T-helper 1 cell treated with Interleukin-12 subunit alpha and Interleukin-12 subunit beta and Interleukin-4 antibody, amounts not matched to agents 30 ng/mL and 1 ng/mL, for 36 hours (primary cell): ENCODE results near the gene RAB3GAP2. TPM values are rescaled to one million over a fixed set of nuclear protein-coding genes. Genes with fewer than 3 reads are reported as not detected.
"Not testable (repeated sequence)": the region's sequence is repeated elsewhere in the genome, so short reads cannot be mapped to it uniquely, and the experiment has no call there.

ENCODE experiments used
- intact Hi-C: fragments of 100-400 bp; cut with micrococcal nuclease; formaldehyde crosslinking; loops from one replicate; pipeline ENCODE4 v1.15.1; 2024
- total RNA-seq: library from RNA; stranded (reverse); gene quantifications from 2 replicates; pipeline ENCODE4 v1.2.3, GENCODE V29; 2022

RAB3GAP2 gene
- total RNA-seq, 1 donor from 2014 or later, result 49.1 TPM

GRCh38 chr1:220156620-220157146, 115.6 kb downstream of the RAB3GAP2 start:
- intact Hi-C loops, result loop anchor here (1.0 kb wide), 1 partner anchor 19 kb away; no protein-coding TSS in a partner anchor

- intact Hi-C loops, result no loop called here
These were observed 119.1 kb downstream of the RAB3GAP2 start for GRCh38 chr1:220153147-220153546.

GRCh38 chr1:220151454-220151853, 120.8 kb downstream of the RAB3GAP2 start:
- intact Hi-C loops, result no loop called here

- intact Hi-C loops, result no loop called here
These were observed 122.5 kb downstream of the RAB3GAP2 start for GRCh38 chr1:220149742-220150141.

GRCh38 chr1:220144051-220144450, 128.2 kb downstream of the RAB3GAP2 start:
- intact Hi-C loops, result no loop called here

- intact Hi-C loops, result no loop called here
These were observed 132.3 kb downstream of the RAB3GAP2 start for GRCh38 chr1:220139966-220140365.

- intact Hi-C loops, result loop anchor here (1.0 to 2.0 kb wide), 3 partner anchors 20 to 43 kb away; partner anchors contain the start of gene IARS2
These were observed 135.1 kb downstream of the RAB3GAP2 start for GRCh38 chr1:220137019-220137786.

- intact Hi-C loops, result loop anchor here (2.0 kb wide), 1 partner anchor 23 kb away; no protein-coding TSS in a partner anchor
These were observed 136.5 kb downstream of the RAB3GAP2 start for GRCh38 chr1:220135755-220136154.

- intact Hi-C loops, result no loop called here
These were observed 142.6 kb downstream of the RAB3GAP2 start for GRCh38 chr1:220129479-220130210.

GRCh38 chr1:220127076-220127475, 145.2 kb downstream of the RAB3GAP2 start:
- intact Hi-C loops, result no loop called here

- intact Hi-C loops, result loop anchor here (1.0 kb wide), 1 partner anchor 133 kb away; no protein-coding TSS in a partner anchor
These were observed 147.7 kb downstream of the RAB3GAP2 start for GRCh38 chr1:220124542-220124941.

- intact Hi-C loops, result loop anchor here (1.0 kb wide), 1 partner anchor 133 kb away; no protein-coding TSS in a partner anchor
These were observed 148.4 kb downstream of the RAB3GAP2 start for GRCh38 chr1:220123889-220124288.

- intact Hi-C loops, result no loop called here
These were observed 149.2 kb downstream of the RAB3GAP2 start for GRCh38 chr1:220123066-220123465.

- intact Hi-C loops, result no loop called here
These were observed 150.3 kb downstream of the RAB3GAP2 start for GRCh38 chr1:220121791-220122530.

GRCh38 chr1:220119043-220119512, 153.2 kb downstream of the RAB3GAP2 start:
- intact Hi-C loops, result no loop called here

GRCh38 chr1:220113136-220113695, 159.0 kb downstream of the RAB3GAP2 start:
- intact Hi-C loops, result loop anchor here (1.0 to 2.0 kb wide), 4 partner anchors 19 to 122 kb away; partner anchors contain the start of genes BPNT1 and IARS2

- intact Hi-C loops, result loop anchor here (2.0 kb wide), 1 partner anchor 24 kb away; no protein-coding TSS in a partner anchor
These were observed 159.7 kb downstream of the RAB3GAP2 start for GRCh38 chr1:220112600-220112999.

- intact Hi-C loops, result not testable (repeated sequence)
These were observed 161.8 kb downstream of the RAB3GAP2 start for GRCh38 chr1:220110473-220110872.

- intact Hi-C loops, result no loop called here
These were observed 172.4 kb downstream of the RAB3GAP2 start for GRCh38 chr1:220099826-220100225.
